GM13976 (cell line): Measurements from ENCODE around the gene GDPD5.

Source experiments
- DNase-seq: peaks from one replicate; pipeline ENCODE4 v3.0.0; 2012; ENCODE audit warnings: low spot score
- in situ Hi-C: fragments of 300-500 bp; cut with MboI; formaldehyde crosslinking; loops from one replicate; pipeline ENCODE4 v1.12.0; 2022; ENCODE audit warnings: low sequenced_read_pairs, mixed read lengths, inconsistent platforms; ENCODE audit not compliant: unreplicated experiment
- TF ChIP-seq, protein P1 (sequence below): IDR thresholded peaks from 2 replicates; pipeline ENCODE4 v1.5.1; 2012; ENCODE audit warnings: borderline replicate concordance, mild to moderate bottlenecking; ENCODE audit not compliant: insufficient read depth; ENCODE audit errors: extremely low read depth, missing control alignments, control extremely low read depth

GDPD5 gene, protein sequence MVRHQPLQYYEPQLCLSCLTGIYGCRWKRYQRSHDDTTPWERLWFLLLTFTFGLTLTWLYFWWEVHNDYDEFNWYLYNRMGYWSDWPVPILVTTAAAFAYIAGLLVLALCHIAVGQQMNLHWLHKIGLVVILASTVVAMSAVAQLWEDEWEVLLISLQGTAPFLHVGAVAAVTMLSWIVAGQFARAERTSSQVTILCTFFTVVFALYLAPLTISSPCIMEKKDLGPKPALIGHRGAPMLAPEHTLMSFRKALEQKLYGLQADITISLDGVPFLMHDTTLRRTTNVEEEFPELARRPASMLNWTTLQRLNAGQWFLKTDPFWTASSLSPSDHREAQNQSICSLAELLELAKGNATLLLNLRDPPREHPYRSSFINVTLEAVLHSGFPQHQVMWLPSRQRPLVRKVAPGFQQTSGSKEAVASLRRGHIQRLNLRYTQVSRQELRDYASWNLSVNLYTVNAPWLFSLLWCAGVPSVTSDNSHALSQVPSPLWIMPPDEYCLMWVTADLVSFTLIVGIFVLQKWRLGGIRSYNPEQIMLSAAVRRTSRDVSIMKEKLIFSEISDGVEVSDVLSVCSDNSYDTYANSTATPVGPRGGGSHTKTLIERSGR

DNA sequence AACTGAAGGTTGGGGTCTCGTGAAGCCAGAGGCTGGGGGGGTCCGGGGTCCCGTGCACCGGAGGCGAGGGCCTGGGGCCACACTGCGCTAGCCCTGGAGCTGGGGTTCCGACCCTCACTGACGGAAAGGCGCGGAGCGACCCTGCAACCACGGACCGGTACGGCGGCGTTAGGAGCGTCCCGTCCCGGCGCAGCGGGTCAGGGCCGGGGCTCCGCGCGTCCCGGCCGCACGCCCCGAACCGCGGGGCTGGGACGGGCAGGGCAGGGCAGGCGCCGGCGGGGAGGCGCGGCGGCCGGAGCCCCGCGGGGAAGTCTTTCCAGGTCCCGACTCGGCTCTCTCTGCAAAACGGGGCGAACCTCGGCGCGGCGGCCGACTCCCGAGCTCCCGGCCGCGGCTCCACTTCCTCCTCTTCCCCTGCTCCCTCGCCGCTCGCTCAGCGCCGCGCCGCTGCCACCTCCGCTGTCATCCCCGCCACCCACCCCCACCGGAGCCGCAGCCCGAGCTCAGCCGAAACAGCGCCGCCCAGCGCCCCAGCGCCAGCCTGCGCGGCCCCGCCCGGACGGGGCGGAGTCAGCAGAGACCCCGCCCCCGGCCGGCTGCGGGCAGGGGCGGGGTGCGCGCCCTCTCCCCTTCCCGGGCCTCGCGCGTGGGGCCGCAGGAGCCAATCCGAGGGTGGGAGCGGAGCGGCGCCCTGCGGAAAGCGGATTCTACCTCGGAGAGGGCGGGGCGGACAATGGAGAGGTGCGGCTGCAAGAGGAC, at the start of gene GDPD5:
Gene GDPD5 (minus strand): TSS at position 509 of the 759 bp plus-strand sequence. CDS start 48,206 bp downstream, outside the sequence.
- DNase-seq, result peak; percentile 97
- in situ Hi-C loops, result no loop called here
- TF ChIP-seq, protein P1, sequence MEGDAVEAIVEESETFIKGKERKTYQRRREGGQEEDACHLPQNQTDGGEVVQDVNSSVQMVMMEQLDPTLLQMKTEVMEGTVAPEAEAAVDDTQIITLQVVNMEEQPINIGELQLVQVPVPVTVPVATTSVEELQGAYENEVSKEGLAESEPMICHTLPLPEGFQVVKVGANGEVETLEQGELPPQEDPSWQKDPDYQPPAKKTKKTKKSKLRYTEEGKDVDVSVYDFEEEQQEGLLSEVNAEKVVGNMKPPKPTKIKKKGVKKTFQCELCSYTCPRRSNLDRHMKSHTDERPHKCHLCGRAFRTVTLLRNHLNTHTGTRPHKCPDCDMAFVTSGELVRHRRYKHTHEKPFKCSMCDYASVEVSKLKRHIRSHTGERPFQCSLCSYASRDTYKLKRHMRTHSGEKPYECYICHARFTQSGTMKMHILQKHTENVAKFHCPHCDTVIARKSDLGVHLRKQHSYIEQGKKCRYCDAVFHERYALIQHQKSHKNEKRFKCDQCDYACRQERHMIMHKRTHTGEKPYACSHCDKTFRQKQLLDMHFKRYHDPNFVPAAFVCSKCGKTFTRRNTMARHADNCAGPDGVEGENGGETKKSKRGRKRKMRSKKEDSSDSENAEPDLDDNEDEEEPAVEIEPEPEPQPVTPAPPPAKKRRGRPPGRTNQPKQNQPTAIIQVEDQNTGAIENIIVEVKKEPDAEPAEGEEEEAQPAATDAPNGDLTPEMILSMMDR, result peak; percentile 81

DNA sequence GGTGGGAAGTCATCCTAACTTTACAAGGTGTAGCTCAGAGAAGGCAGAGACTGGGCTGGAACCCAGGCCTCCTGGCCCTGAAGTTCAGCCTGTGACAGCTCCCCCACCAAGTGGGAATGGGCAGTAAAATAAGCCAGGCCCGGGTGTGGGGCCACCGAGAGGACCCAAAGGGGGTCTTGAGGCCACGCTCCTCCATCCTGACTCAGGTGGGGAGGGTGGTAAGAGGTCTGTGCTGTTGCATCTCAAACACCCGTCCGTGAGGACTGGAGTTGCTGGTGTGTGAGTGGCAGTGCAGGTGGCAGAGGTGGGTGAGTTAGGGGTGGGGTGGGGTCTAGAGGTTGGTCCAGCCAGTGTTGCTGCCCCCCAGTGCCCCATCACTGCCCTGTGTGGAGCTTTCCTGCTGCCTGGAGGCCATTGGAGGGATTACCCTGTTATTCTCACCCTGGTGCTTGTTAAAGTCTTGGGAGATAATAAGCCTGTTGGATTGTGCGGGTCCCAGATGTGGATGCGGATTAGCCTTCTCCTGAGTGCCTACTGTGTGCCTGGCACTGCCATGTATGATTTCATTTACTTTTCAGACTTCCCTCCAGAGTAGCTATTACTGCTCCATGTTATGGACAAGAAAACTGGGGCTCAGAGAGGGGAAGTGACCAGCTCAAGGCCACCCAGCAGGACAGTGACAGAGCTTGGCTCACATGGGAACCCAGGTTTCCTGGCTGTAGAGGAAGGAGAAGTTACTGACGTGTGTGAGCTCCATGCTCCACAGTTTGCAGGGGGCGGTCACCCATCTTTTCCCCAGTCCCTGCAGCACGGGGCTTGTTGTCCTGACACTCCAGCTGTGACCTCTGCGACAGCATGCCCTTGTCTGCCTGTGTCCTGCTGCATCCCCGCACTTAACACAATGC, 49.2 kb upstream of the GDPD5 start:
- no peak for DNase-seq
- TF ChIP-seq, protein P1, result no peak
- in situ Hi-C loops, result no loop called here

DNA sequence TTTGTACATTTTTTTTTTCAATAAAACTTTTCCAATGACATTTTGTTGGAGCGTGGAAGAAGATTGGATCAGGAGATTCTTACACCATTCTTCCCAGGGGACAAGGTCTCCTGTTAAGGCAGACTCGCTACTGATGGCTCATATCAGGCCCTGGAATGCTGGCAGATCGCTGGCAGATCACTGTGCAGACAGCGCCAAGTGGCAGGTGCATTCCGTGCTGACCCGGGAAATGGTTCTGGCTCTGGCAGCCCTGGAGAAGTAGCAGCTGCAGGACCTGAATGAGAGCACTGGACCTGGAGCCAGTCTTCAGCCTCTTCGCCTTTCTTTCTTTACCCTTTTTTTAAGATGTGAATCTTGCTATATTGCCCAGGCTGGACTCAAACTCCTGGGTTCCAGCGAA, 47.0 kb upstream of the GDPD5 start:
- no peak for DNase-seq
- TF ChIP-seq, protein P1, result no peak
- in situ Hi-C loops, result no loop called here

DNA sequence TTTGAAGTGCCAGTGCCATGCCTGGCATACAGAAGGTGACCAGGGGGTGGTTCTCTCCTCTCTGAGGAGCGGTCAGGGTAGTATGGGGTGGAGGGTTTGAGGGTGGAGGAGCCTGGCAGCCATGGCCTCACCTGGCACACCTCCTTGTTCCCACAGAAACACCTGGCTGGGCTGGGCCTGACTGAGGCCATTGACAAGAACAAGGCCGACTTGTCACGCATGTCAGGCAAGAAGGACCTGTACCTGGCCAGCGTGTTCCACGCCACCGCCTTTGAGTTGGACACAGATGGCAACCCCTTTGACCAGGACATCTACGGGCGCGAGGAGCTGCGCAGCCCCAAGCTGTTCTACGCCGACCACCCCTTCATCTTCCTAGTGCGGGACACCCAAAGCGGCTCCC, 45.9 kb upstream of the GDPD5 start:
- no peak for DNase-seq
- TF ChIP-seq, protein P1, result no peak
- in situ Hi-C loops, result no loop called here

DNA sequence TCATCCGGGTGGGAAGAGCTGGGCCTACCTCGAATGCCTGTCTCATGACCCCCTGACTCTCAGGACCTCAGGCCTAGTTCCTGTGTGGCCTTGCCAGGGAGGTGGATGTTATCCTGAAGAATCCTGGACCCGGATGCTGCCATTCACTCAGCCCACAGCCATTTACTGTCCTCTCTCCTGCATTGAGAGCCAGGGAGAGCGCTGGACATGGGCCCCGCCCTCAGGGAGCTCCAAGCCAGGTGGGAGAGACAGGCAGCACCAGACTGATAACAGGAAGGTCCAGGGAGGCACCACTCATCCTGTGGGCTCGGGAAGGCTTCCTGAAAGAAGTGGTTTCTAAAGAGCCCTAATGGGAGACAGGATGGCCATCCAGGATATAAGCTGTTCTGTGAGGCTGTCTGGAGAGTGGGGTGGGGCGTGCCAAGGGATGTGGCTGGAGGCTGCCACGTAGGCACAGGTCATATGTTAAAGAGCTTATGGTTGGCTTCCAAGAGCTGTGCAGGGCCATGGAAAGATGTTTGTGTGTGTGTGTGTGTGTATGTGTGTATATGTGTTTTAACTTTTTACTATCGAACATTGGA, 44.9 kb upstream of the GDPD5 start:
- TF ChIP-seq, protein P1, result no peak
- in situ Hi-C loops, result no loop called here
- no peak for DNase-seq

DNA sequence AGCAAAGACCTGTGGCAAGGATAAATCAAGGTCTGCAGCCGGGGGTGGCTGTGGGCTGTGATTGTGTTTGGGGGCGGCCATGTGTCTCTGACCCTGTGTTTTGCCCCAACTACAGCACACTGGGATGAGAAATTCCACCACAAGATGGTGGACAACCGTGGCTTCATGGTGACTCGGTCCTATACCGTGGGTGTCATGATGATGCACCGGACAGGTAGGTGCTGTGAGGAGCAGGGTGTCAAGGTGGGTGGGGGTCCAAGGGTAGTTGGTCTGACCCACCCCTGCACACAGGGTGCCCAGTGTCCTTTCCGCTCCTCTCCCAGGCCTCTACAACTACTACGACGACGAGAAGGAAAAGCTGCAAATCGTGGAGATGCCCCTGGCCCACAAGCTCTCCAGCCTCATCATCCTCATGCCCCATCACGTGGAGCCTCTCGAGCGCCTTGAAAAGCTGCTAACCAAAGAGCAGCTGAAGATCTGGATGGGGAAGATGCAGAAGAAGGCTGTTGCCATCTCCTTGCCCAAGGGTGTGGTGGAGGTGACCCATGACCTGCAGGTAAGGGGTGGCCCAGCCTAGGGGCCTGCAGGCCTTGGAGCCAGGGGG, 43.0 kb upstream of the GDPD5 start:
- no peak for DNase-seq
- in situ Hi-C loops, result no loop called here
- TF ChIP-seq, protein P1, result no peak
